ENCODE measurements around the gene AHI1.

- TF ChIP-seq CTCF (IDR thresholded peaks at IDR 0.05) (no peak), POLR2A (IDR thresholded peaks at IDR 0.05) (no peak)
Measured at GRCh38 chr6:135322427-135323201, 174.9 kb downstream of the AHI1 start.

Measured in tibial nerve (tissue), 3 donors.